Motor neuron (in vitro differentiated cells): ENCODE results near the gene RBM10. TPM values are rescaled to one million over a fixed set of nuclear protein-coding genes. Genes with fewer than 3 reads are reported as not detected.
"Not testable (repeated sequence)": the region's sequence is repeated elsewhere in the genome, so short reads cannot be mapped to it uniquely, and the experiment has no call there.

ENCODE experiments used
- ATAC-seq, 8 experiments: fragments of 200-7000 bp; cut with Tn5 transposase; replicated peaks in 6 of 8; 2 replicates each; pipeline ENCODE4 v1.8.0; 2021; ENCODE audit warnings: mild to moderate bottlenecking in 8 of 8, moderate library complexity in 8 of 8
- H3K27ac ChIP-seq, 2 donors: fragments of 250-450 bp; sonication (Bioruptor Pico); 2 replicates each; pipeline ENCODE4 v1.9.0; 2021; ENCODE audit warnings: antibody characterized with exemption in 2 of 2, mild to moderate bottlenecking in 2 of 2, moderate library complexity in 1 of 2
- H3K4me1 ChIP-seq, 2 donors: fragments of 250-450 bp; sonication (Bioruptor Pico); replicated peaks in 1 of 2; 2 replicates each; pipeline ENCODE4 v1.6.1; 2021; ENCODE audit warnings: antibody characterized with exemption in 2 of 2, mild to moderate bottlenecking in 2 of 2, moderate library complexity in 1 of 2
- H3K4me3 ChIP-seq, 5 donors: fragments of 250-450 bp; sonication (Bioruptor Pico); 2 replicates each; pipeline ENCODE4 v1.9.0; 2021; ENCODE audit warnings: antibody characterized with exemption in 5 of 5, mild to moderate bottlenecking in 5 of 5, moderate library complexity in 4 of 5
- WGBS, 10 experiments: fragments of 450-650 bp; shearing (Covaris generic); methylation state at CpG; one replicate each; pipeline ENCODE4 v1.0.0; 2022; 5-methylcytosine and 5-hydroxymethylcytosine counted together
- in situ Hi-C, 9 experiments: fragments of 400-800 bp; cut with MboI; loops; one replicate each; pipeline ENCODE4 v1.15.0; 2021; ENCODE audit warnings: low sequenced_read_pairs in 9 of 9, low pct_unique_long_range_greater_than_20kb in 2 of 9; ENCODE audit not compliant: unreplicated experiment in 9 of 9
- total RNA-seq, 8 experiments: library from RNA; unstranded; fragments of 300-600 nt; gene quantifications; 2 replicates each; pipeline versions ENCODE4 v1.2.3 to v1.2.4, GENCODE V29; 2022

RBM10 gene
- total RNA-seq, 8 experiments from 2014 or later = 32.8 to 64.9 (median 39.9) TPM

GRCh38 chrX:47135650-47136049 is 9.4 kb upstream of the RBM10 start:
- H3K27ac ChIP-seq, in situ Hi-C loops, H3K4me3 ChIP-seq, H3K4me1 ChIP-seq: not testable (repeated sequence)
- peak in 3 of 8 experiments; percentile 43 to 80 (median 77) for ATAC-seq
- 0 to 100% (median 55%) methylated on average over 1 to 3 of the region's 5 CpGs; no CpG with 5 or more reads in 5 of the 10 experiments for WGBS, 10 experiments

- WGBS, 10 experiments = 49 to 90% (median 63%) methylated on average over 1 to 3 of the region's 6 CpGs; no CpG with 5 or more reads in 7 of the 10 experiments
- no peak for ATAC-seq
- in situ Hi-C loops = no loop called here
- no peak overlapping the region for H3K4me3 ChIP-seq
- no peak overlapping the region for H3K27ac ChIP-seq
- H3K4me1 ChIP-seq = peaks cover 0 to under 1% of the 10 kb centered on the region in 2 donors
Observed at GRCh38 chrX:47138171-47138570, 6.8 kb upstream of the RBM10 start.

- Histone ChIP-seq H3K4me1 (peaks cover 0 to 5% of the 10 kb centered on the region in 2 donors), H3K27ac (peak overlapping the region; percentile 97 to 99), H3K4me3 (peak overlapping the region; percentile 70 to 99 (median 94))
- ATAC-seq = peak in 5 of 8 experiments; percentile 0 to 5 (median 2)
- WGBS, 10 experiments = 0 to 32% (median 18%) methylated on average over 2 to 16 of the region's 46 CpGs; no CpG with 5 or more reads in 6 of the 10 experiments
- in situ Hi-C loops = no loop called here
Observed at GRCh38 chrX:47143894-47144625, 961 bp upstream of the RBM10 start.

- H3K4me1 ChIP-seq = peaks cover 0 to 5% of the 10 kb centered on the region in 2 donors
- in situ Hi-C loops = no loop called here
- ATAC-seq = peak; percentile 2 to 52 (median 45)
- H3K27ac ChIP-seq = peak overlapping the region; percentile 97 to 99
- 0 to 20% methylated on average over 2 to 3 of the region's 39 CpGs; no CpG with 5 or more reads in 8 of the 10 experiments for WGBS, 10 experiments
- peak overlapping the region; percentile 70 to 99 (median 94) for H3K4me3 ChIP-seq
Observed at GRCh38 chrX:47145395-47146120, 537 bp downstream of the RBM10 start.

GRCh38 chrX:47146121-47146935 is 1.3 kb downstream of the RBM10 start:
- H3K27ac ChIP-seq = peak overlapping the region in 1 of 2 donors; percentile 97
- in situ Hi-C loops = no loop called here
- peaks cover 0 to 5% of the 10 kb centered on the region in 2 donors for H3K4me1 ChIP-seq
- WGBS, 10 experiments = 8 to 10% methylated on average over 2 to 4 of the region's 10 CpGs; no CpG with 5 or more reads in 8 of the 10 experiments
- no peak for ATAC-seq
- peak overlapping the region; percentile 70 to 99 (median 94) for H3K4me3 ChIP-seq

GRCh38 chrX:47146936-47147859 is 2.2 kb downstream of the RBM10 start:
- 40% methylated on average over 6 of the region's 12 CpGs; no CpG with 5 or more reads in 9 of the 10 experiments for WGBS, 10 experiments
- no peak for ATAC-seq
- in situ Hi-C loops = no loop called here
- H3K4me3 ChIP-seq = peak overlapping the region; percentile 70 to 99 (median 94)
- peaks cover 0 to 5% of the 10 kb centered on the region in 2 donors for H3K4me1 ChIP-seq
- H3K27ac ChIP-seq = no peak overlapping the region

- Histone ChIP-seq H3K27ac (no peak overlapping the region), H3K4me3 (no peak overlapping the region), H3K4me1 (no peaks in the 10 kb centered on the region)
- in situ Hi-C loops = no loop called here
- no peak for ATAC-seq
- WGBS, 10 experiments = 44 to 50% methylated on average over 1 to 2 of the region's 2 CpGs; no CpG with 5 or more reads in 8 of the 10 experiments
Observed at GRCh38 chrX:47148946-47149345, 3.9 kb downstream of the RBM10 start.

GRCh38 chrX:47151435-47151834 is 6.4 kb downstream of the RBM10 start:
- Histone ChIP-seq H3K4me3 (no peak overlapping the region), H3K27ac (no peak overlapping the region), H3K4me1 (no peaks in the 10 kb centered on the region)
- in situ Hi-C loops = no loop called here
- ATAC-seq = peak in 1 of 8 experiments; percentile 79

GRCh38 chrX:47156611-47157520 is 11.8 kb downstream of the RBM10 start:
- no peak for ATAC-seq
- Histone ChIP-seq H3K4me1 (no peaks in the 10 kb centered on the region), H3K27ac (no peak overlapping the region), H3K4me3 (no peak overlapping the region)
- 100% methylated on average over 1 of the region's 26 CpGs; no CpG with 5 or more reads in 9 of the 10 experiments for WGBS, 10 experiments
- in situ Hi-C loops = no loop called here

GRCh38 chrX:47158131-47158530 is 13.1 kb downstream of the RBM10 start:
- no peak for ATAC-seq
- H3K4me1 ChIP-seq = no peaks in the 10 kb centered on the region
- no peak overlapping the region for H3K27ac ChIP-seq
- WGBS, 10 experiments = 60% methylated on average over 1 of the region's 16 CpGs; no CpG with 5 or more reads in 9 of the 10 experiments
- in situ Hi-C loops = no loop called here
- H3K4me3 ChIP-seq = no peak overlapping the region

- Histone ChIP-seq H3K4me3 (no peak overlapping the region), H3K27ac (no peak overlapping the region), H3K4me1 (no peaks in the 10 kb centered on the region)
- in situ Hi-C loops = no loop called here
- 60 to 100% methylated on average over 1 to 2 of the region's 5 CpGs; no CpG with 5 or more reads in 8 of the 10 experiments for WGBS, 10 experiments
- no peak for ATAC-seq
Observed at GRCh38 chrX:47158781-47159180, 13.8 kb downstream of the RBM10 start.
